Sciatic nerve (tissue), 2 donors: Measurements from ENCODE around the gene TRMT10A. TPM values are rescaled to one million over a fixed set of nuclear protein-coding genes. Genes with fewer than 3 reads are reported as not detected.
"Not testable (repeated sequence)": the region's sequence is repeated elsewhere in the genome, so short reads cannot be mapped to it uniquely, and the experiment has no call there.

Experiments used
- ATAC-seq: fragments of 200-7000 bp; cut with Tn5 transposase; one replicate; pipeline ENCODE4 v1.9.1; 2020; ENCODE audit warnings: mild to moderate bottlenecking, moderate library complexity
- DNase-seq: peaks from one replicate; pipeline ENCODE4 v3.0.0-alpha.2; 2020; ENCODE audit warnings: low spot score
- intact Hi-C: fragments of 100-400 bp; cut with DNase I; formaldehyde crosslinking; loops from one replicate; pipeline ENCODE4 v1.14.2; 2022
- total RNA-seq: library from RNA; stranded (reverse); fragmentation: NEBNext Ultra II Directional; extraction: Animal tissue kit (Norgen Biotek cat#: 25700); gene quantifications from one replicate; pipeline ENCODE4 v1.2.1, GENCODE V29; 2021
- donor health status: DM: no; HTN: no; CAD: no.
- donor health status: DM: no; HTN: no; CAD: no.

Gene TRMT10A
- total RNA-seq, 1 donor from 2014 or later = 4.9 TPM

DNA sequence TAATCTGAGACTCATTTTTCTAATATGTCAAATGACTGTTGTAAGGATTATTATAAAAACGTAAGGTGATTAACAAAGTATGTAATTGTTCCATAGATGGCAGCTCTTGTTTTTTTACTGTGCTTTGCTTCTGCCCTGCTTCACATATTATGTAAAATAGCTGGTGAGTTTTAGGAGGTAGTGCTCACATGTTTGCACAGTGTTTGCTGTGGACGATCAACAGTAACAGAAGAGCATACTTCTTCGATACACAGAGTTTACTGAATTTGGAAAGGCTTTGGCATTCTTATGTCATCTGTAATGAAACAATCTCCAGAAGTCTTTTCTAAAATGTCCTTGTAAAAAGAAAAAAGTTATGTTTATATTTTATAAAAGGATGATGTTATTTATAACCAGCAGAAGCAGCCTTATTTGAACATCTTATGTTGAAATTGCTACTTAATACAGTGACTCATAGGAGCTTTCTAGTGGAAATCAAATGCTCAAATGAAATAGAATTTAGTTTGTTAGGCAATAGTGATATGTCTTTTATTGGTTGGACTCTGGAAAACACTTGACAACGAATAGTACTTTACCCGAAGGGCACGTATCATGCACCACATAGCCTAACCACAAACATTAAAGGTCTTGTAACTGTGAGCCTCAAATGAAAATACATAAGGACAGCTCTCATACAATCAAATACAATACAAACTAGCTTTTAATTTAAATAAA, 8.8 kb upstream of the TRMT10A start:
- no peak for DNase-seq
- intact Hi-C loops = no loop called here
- ATAC-seq = no peak

DNA sequence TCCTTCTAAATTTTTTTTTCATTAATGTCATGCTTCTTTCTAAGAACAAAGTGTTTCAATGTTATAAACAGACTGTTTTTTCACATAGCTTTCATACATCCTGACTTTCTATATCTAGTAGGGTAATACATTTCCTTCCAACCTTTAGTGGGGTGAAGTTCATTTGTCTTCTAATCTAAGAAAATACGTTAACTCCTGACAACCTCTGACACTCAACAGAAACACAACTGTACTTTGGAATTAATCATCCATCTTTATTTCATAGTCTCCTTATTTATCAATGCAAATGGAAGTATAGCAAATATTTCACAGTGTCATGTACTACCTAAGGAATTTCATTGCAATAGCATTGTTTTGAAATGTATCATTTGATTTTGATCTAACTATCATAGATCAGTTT, 8.0 kb upstream of the TRMT10A start:
- ATAC-seq (no peak), DNase-seq (no peak)
- intact Hi-C loops = no loop called here

DNA sequence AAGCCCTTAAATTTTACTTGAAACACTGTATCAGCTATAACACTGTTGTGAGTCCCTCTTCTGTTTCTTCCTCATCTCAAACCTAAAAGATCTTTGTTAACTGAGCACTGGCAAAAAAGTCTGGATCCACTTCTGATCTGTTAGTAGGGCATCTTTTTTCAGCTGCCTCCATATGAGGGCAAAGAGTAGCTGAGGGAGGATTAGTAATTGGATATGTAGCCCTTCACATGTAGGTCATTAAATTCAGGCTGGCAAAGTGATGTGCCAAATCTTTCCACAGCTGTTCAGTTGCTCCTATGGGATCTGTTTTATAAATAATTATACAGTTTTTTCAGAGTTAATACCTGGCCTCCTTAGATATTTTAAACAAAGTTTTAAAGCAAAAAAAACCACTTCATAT, 1.1 kb upstream of the TRMT10A start:
- intact Hi-C loops = no loop called here
- ATAC-seq (no peak), DNase-seq (no peak)

DNA sequence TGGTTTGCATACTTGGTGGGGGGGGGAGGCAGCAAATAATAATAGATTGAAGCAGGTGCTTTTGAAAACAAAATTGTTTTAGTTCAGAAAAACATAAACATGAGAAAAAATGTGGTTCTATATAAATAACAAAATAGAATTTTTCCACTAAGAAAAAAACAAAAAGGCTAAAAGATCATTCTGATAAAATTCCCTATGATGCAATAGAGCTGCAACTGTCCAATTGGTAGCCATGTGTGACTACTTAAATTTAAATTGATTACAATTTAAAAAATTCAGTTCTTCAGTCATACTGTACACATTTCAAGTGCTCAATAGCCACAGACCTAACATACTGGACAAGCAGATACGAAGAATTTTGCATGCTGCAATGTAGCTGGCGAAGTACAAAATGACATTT, 11.0 kb downstream of the TRMT10A start:
- intact Hi-C loops = no loop called here
- ATAC-seq (no peak), DNase-seq (no peak)

DNA sequence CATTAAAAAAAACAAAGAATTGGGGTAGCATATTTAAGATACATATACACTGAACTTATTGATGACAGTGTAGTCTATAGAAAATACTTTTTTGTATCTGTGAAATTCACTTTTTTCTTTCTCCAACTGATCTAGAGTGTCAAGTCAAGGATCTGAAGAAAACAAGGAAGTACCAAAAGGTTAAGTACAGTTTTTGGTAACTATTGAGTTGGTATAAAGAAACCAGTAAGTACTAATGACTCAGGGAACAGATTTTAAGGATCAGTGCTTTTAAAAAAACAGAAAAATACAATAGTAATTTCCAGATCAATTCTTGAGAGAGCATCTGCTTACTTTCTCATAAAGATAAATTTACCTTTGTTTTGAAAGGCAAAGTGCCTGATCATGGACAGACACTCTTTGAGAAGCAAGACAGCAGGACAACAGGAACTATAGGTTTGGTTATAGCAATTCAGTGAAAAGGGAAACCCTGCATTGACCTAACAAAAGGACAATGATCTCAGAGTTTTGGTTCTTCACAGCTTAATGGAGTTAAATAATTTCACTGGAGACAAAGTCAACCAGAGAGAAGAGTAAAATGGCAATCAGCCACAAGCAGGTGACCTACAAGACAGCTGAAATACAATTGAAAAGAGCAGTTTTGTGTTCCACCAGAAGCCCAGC, 23.4 kb downstream of the TRMT10A start:
- intact Hi-C loops = no loop called here
- no peak for ATAC-seq
- DNase-seq = no peak

DNA sequence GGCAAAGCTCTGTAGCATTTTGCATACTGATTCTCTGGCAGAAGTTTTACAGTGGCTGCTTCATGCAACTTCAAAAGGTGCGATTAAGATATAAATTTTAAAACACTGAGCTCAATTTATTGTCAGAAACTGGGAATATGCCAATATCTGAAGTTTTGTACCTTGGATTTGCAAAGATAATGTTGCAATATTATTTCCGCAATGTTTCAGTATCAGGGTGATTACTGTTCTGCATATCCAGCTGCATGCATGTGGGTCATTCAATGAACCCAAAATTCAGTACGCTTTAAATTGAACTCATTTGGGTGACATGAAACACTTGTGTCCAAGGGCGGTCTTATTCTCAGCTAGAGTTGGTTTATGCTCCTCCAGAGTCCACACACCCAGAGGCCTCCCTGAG, 26.2 kb downstream of the TRMT10A start:
- ATAC-seq (no peak), DNase-seq (no peak)
- intact Hi-C loops = no loop called here

DNA sequence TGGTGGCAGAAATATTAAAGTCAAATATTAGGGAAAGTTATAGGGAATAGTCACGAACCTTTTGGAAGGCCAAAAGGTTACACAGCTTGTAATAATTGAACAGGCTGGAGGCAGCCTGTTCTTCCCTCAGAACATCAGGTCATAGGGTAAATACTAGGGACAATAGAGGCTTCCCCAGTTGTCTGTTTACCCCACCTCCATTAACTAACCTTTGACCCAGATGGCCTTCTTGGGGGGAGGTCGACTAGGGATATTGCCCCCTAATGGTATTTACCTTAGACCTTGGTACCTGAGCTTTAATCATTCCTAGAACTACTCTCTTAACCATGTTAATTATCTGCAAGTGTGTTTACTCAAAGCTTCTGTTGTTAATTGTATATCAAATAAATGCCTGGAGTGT, 27.0 kb downstream of the TRMT10A start:
- intact Hi-C loops = no loop called here
- ATAC-seq = no peak

DNA sequence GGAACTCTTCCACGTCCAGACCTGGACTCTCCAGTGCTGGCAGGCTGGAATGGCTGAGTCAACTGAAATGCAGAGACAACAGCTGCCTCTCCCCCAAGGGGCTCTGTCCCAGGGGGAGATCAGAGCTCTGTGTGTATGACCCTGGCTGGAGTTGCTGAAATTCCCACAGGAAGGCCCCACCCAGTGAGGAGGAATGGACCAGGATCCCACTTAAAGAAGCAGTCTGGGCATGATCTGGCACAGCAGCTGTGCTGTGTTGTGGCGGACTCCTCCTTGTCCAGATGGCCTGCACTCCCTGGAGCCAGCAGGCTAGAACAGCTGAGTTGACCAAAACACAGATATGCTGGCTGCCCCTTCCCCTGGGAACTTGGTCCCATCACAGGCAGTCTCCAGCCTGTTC, 27.6 kb downstream of the TRMT10A start:
- ATAC-seq (no peak), DNase-seq (no peak)
- intact Hi-C loops = no loop called here

More for the DNA sequence above, 27.0 kb downstream of the TRMT10A start:
- DNase-seq = no peak

DNA sequence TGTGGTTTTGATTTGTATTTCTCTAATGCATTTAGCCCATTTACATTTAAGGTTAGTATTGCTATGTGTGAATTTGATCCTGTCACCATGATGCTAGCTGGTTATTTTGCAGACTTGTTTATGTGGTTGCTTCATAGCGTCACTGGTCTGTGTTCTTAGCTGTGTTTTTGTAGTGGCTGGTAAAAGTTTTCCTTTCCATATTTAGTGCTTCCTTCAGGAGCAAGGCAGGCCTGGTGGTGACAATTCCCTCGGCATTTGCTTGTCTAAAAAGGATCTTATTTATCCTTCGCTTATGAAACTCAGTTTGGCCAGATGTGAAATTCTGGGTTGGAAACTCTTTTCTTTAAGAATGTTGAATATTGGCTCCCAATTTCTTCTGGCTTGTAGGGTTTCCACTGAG, 29.1 kb downstream of the TRMT10A start:
- intact Hi-C loops, ATAC-seq, DNase-seq: not testable (repeated sequence)

DNA sequence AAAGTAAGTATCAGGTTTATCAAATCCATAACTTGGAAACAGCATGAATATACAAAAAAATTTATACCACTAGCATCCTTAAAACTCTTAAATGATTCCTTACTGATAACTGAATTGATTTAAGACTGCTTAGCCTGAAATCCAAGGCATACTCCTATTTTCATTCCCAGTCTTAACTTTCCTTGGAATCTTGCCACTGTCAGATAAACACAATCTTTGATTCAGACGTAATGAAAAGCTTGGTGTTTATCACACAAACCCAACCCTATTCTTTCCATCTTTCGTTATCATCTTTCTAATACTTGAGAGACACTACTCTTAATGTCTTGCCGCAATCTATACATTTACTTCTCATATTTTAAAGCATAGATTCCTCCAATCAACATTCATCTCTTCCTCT, 33.9 kb downstream of the TRMT10A start:
- DNase-seq = no peak
- intact Hi-C loops = no loop called here
- no peak for ATAC-seq

DNA sequence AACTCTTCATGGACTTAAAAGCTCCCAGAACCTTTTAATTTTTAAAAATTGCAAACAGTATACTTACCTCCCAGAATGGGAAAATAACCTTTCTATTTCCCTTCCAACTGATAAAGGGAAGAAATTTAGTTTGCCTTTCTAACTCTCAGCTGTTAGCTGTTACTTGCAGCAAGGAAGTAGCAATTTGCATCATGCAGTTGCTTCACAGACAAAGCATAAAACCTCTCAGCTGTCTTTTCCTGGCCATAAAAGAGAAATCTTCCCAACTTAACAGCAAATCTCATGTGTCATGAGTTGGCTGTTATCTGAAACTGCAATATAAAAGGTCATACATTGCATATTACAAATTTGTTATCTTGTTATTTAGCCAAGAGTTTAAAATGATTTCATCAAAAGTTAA, 34.6 kb downstream of the TRMT10A start:
- no peak for ATAC-seq
- no peak for DNase-seq
- intact Hi-C loops = no loop called here

DNA sequence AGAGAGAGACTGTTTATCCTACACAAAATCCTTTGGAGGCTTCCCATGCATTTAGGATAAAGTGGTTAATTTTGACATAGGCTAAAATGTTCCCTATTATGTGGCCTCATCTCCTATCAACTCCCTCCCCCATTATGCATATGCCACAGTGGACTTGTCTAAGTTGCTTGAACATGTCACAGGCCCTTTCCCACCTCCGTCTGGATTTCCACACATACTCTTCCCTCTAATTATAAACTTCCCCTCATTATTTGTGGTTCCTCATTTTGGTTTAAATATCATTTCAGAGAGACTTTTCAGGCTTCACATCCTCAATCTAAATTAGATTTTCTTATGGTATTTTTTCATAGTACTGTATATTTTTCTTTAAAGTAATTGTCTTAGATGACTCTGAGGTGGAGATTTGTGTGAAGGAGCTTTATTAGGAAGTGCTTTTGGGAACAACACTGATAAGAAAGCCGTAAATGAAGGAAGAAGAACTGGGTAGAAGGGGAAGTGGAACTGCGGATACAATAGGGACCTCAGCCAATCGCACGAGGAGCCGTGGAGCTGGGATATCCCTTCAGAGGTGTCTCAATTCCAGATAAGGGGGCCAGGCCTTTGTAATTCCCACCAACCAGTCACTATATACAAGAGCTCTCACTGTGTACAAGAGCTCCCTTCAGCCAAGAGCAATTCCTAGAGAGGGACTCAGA, 45.1 kb downstream of the TRMT10A start:
- intact Hi-C loops = no loop called here
- DNase-seq = no peak
- no peak for ATAC-seq

DNA sequence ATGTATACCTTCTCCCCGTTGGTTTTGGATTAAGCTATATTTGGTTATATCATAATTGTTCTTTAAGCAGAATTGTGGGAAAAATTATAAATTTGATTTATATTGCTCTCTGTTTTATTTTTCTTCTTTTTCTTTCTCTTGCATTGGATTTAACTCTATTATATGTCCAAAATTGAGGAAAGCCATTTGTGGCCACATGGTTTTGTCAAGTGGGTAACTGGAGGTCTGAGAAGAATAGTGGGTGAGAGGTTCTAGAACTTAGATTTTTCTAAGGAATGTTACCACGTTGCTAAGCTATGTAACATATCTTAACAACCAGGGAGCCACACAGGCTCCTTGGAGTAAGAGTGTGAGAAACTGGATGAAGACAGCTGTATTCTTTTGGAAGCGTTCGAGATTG, 53.1 kb downstream of the TRMT10A start, which contains the start of gene C4orf17:
C4orf17 (plus strand) TSS at position 301 of the 400 bp plus-strand sequence. CDS start 2,061 bp downstream, outside the sequence.
- ATAC-seq (no peak), DNase-seq (no peak)
- intact Hi-C loops = no loop called here

DNA sequence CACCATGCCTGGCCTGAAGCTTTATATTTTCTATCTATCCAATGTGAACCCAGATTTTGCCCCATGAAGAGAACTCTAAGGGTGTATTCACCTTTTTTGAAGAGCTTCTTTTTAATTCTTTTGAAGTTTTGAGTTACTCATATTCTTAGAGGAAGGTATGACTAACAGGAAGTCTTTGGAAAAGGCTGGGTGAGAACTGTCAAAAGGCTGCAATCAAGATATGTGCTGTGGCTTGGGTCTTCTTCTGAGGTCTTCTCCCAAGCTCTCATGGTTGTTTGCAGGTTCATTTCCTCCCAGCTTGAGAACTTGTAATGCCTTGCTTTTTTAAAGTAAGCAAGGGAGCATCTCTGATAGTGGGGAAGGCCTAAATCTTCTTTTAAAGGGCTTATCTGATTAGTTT, 56.1 kb downstream of the TRMT10A start:
- ATAC-seq (no peak), DNase-seq (no peak)
- intact Hi-C loops = no loop called here

DNA sequence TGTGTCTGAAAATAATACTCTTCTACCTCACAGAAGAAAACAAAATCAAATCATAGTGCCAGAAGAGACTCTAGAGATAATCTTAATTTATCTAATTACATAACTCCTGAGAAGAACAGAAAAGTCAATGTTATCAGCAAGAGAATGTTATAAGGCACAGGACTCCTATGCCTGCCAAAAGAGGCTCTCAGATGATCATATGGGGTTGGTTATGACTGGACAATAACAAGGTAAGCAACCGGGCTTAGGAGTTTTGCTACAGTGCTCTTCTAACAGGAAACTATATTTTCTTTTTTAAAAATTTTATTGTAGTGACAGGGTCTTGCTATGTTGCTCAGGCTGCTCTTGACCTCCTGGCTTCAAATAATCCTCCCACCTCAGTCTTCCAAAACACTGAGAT, 56.5 kb downstream of the TRMT10A start:
- DNase-seq (no peak), ATAC-seq (no peak)
- intact Hi-C loops = no loop called here

DNA sequence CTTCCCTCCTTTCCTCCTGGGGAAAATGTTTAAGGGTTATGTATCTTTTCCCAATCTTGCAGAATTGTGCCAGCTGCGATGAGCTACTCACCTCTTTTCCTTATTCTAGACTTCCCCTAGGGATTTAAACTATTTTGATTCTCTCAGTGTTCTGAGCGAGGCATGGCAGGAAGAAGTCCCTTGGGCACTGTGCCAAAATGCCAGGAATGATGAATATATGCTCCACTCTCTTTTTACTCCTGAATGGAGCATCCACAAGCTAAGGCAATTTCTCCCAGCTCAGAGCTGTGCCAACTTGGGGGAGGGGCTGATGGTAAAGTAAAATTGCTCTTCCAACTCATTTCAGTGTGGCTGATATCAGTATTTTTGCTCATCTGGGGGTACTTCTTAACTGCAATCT, 57.1 kb downstream of the TRMT10A start:
- no peak for ATAC-seq
- no peak for DNase-seq
- intact Hi-C loops = no loop called here

DNA sequence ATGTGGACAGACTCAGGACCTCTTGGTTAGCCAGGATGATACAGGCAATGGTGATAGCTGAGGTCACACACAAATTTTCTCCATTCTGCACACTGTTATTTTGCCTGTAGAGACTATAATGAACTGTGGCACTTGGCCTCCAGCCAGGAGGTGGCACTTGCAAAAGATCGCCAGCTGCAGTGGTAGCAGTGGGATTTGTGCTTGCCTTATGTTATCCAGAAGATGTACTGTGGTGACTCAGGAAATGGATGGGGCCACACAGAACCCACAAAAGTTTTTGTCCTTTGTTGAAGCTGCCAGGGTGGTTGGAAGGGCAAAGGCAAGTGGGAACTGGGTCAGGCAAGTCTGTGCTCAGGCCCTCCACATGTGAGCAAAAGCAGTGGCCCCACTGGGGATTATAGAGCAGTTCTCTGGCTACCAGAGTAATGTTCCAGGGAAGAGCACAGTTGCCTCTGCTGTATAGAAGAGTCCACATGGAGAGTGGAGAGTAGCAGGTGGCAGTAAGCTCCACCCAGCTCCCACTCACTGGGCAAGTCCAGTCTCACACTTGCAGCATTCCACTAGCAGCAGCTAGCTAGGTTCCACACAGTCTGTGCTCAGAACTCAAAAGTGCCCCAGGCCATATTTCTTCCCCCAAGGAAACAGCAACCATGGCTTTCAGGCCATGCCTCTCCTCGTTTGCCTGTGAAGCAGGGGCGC, 58.9 kb downstream of the TRMT10A start:
- DNase-seq = no peak
- intact Hi-C loops = no loop called here
- ATAC-seq = no peak
